Activated effector memory CD4-positive, alpha-beta T cell treated with anti-CD3 and anti-CD28 coated beads, Interleukin-2, amount 50 U/mL, for 16 hours (primary cell): ENCODE data around the gene GNPTAB.
A peak's percentile ranks its signal among the peaks of the same experiment; 100 is the strongest.

ENCODE experiments used
- DNase-seq: peaks from one replicate; pipeline ENCODE4 v3.0.0-alpha.2; 2020

The GNPTAB gene

DNA sequence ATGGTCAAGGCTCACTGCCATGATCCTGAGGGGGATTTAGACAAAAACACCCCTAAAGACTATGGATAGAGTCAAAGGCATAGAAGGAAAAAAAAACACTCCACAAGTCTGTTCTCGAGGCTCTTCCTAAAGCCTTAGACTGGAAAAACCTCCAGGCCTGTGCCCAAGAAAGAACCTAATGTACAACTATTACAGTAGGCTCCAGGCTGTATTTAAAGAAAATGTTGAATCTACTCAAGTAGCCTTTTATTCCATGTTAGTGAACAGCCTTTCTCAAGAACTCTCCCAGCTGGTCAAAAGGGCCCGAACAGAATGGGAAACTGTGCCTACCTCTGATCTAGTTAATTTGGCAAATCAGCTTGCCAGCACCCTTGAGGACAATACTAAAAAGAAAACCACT, 28.3 kb downstream of the GNPTAB start:
- DNase-seq, result no peak

DNA sequence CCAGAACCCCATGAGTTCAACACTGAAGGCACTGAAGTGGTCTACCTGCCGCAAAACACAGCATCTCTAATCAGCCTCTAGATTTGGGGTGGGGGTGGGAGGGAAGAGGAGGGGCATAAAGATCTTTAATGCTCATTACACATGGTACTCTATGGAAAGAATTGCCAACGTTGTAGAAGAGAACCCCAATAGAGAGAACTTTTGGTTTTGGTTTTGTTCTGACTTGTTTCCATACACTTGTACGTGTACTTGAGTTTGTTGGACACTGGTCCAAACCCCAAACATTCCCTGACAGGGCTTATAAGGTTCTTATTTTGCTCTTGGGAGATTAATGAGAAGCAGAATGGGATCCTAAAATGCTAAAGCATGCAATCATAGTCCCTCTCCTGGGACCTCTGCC, 31.0 kb downstream of the GNPTAB start:
- DNase-seq, result no peak

- DNase-seq, result no peak
These were observed 35.0 kb downstream of the GNPTAB start for GRCh38 chr12:101795786-101796185.

GRCh38 chr12:101795013-101795412, 35.7 kb downstream of the GNPTAB start:
- DNase-seq, result no peak

DNA sequence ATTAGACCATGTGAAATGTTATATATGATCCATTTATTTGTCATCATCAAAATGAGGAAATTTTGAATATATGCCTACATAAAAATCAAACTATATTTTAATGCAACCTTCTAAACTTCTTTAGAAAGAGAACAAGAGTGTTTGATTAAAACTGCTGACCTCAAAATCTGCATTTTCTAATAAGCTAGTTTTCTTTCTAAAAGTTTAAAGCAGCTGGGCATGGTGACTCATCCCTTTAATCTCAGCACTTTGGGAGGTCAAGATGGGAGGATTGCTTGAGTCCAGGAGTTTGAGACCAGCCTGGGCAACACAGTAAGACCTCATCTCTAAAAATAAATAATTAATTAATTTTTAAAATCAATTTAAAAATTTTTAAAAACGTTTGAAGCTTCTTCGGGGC, 36.2 kb downstream of the GNPTAB start:
- no peak for DNase-seq

- DNase-seq, result no peak
These were observed 37.4 kb downstream of the GNPTAB start for GRCh38 chr12:101793401-101793800.

DNA sequence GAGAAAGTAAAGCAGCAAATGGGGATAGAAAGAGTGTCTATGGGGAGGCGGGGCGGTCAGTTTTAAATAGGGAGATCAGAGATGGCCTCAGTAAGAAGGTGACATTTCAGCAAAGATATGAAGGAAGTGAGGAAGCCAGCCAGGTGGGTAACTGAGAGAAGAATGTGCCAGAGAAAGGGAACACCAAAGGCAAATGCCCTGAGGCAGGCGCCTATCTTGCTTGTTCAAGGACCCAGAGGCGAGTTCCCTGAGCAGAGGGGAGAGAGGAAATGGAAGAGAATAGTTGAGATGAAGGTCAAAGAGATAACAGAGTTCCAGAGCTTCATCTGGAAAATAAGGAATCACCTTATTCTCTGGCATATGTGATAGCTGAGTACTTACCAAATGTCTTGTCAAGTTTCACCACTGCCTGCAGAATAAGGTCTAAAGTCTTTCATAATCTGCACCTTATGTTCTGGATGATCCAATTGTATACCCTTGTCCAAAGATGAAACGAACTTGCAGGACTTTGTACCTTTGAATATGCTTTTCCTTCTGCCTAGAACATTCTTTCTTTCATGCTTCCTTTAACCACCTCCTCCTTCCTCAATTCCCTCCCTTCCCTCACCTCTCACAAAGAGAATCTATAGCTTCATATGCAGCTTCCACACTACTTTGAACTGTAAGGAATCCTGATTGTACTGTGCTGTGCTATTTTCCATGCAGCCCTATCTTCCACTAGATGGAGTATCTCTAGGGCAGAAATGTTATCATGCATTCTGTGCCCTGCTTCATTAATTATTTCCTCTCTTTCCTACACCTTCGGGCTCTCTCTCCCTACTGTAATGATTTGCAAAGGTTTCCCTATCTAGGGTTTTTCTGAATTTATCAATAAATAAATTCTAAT, 38.5 kb downstream of the GNPTAB start:
- no peak for DNase-seq

DNA sequence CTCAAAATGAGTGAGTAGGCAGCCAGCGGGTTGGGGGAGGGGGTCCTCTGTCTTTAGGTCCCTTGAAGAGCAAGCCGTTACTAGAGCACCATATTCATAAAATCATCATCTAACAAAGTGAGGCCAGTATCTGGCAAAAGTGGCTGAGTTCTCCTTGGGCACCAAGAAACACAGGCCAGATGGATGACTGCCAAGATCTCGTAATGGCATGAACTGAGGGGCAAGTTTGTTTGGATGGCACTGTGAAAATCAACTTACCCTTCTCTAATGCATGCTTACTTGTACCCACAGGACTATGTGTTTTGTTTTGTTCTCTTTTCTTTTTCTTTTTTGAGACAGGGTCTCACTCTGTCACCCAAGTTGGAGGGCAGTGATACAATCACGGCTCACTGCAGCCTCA, 41.6 kb downstream of the GNPTAB start:
- DNase-seq, result no peak

GRCh38 chr12:101785671-101786070, 45.1 kb downstream of the GNPTAB start:
- no peak for DNase-seq

DNA sequence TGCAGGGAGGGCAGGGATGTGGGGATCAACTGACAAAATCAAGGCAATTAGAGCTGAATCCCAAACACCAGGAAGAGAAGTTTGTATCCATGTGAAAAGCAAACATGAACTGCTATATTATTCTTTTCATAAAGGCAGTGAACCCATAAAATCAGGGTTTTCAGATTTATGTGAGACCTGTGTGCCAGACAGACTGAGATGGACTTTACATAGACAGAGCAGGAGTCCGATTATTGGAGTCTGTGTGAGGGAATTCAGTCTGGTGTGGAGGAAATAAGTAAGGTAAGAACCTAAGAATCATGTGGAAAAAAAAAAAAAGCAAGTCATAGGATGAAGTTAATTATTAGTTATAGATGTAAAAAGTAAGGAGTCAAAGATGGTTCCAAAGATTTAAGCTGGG, 46.4 kb downstream of the GNPTAB start:
- no peak for DNase-seq

GRCh38 chr12:101783838-101784237, 46.9 kb downstream of the GNPTAB start:
- DNase-seq, result no peak

GRCh38 chr12:101783150-101783549, 47.6 kb downstream of the GNPTAB start:
- no peak for DNase-seq

- no peak for DNase-seq
These were observed 48.5 kb downstream of the GNPTAB start for GRCh38 chr12:101782273-101782731.

GRCh38 chr12:101781834-101782233, 48.9 kb downstream of the GNPTAB start:
- no peak for DNase-seq

DNA sequence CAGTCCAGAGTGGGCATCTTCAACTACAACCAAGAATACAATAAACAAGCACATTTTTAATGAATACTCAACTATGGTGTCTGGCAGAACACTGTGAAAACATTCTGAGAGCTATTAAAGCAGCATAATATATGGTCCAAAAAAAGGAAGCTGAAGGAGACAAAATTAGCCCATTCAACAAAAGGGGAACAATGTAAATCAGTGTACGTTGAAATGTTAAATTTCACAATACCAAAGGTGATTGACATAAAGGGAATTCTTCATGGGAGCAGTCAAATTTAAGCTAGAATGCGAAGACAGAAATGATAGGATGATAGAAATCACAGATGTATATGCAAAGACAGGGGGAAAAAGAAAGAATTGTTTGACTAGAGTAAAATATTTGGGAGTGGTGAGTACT, 50.2 kb downstream of the GNPTAB start:
- DNase-seq, result no peak

DNA sequence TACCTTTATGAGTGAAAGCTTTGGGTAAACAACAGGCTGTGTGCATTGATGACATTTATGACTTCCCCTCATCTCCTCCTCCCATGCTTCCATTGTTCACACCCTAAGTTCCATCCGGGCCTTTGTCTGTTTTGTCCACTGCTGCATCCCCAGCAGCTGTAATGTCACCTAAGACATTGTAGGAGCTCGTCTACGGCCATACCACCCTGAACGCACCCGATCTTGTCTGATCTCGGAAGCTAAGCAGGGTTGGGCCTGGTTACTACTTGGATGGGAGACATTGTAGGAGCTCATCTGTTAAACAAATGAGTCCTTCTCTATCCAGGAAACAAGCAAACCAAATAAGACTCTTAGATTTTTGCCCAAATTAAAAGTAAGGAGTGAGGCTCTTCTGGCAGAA, 51.1 kb downstream of the GNPTAB start:
- DNase-seq, result no peak

- no peak for DNase-seq
These were observed 51.6 kb downstream of the GNPTAB start for GRCh38 chr12:101779200-101779599.

GRCh38 chr12:101777978-101778377, 52.8 kb downstream of the GNPTAB start:
- no peak for DNase-seq

- no peak for DNase-seq
These were observed 53.3 kb downstream of the GNPTAB start for GRCh38 chr12:101777485-101777884.

- DNase-seq, result no peak
These were observed 54.9 kb downstream of the GNPTAB start for GRCh38 chr12:101775816-101776215.

DNA sequence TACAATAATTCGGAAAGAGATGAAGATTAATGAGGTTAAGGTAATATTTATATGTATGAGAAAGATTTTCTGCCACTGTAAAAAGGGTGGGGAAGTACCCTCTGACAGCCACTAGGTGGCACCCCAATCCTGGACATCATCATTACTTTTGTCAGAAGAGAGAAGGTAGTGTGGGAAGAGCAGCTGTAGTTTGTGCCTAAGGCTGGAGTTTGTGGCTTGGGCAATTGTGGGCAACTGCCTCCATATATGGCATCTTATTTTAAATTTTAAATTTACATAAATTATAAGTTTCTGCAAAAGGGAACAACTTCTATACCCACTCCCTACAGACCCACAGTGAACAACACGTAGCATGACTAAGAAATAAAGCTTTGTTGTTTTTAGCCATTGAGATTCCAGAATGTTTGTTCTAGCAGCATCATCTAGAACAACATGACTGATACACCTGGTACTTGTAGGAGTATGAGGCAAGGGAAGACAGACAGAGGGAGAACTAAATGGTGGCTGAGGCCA, 57.1 kb downstream of the GNPTAB start:
- peak; percentile 85 for DNase-seq

DNA sequence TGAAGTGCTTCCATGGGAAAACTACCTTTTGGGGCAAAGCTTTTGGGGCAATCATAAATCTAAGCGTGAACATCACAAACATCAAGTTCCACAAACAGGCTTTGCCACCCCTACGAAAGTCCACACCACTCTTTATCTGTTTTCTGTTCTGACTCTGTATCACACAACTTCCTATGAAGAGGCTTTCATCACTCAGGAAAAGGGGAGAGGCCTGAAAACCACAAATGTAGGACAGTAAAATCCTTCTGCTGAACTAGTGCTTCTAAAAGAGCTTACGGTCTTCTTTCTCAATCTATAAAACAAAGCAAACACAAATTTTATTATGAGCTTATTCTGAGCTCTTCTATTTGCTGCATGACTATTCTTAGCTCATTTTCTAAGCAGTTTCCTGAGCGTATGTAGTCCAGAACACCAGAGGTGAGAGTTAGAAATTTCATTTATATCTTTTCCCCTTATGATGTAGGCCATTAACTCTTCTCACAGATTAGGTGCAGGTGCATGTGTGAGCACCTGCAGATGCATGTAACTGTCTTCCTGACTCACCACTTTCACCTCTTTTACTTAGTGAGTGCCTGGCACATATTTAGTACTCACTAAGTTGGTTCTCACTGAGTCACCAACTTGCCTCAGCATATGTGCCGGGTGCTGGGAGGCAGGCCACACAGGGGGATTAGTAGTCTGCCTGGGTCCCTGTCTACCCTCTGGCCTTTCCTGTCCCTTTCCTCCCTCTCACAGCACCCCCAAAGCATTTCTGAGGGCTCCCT, 58.6 kb downstream of the GNPTAB start:
- no peak for DNase-seq

DNA sequence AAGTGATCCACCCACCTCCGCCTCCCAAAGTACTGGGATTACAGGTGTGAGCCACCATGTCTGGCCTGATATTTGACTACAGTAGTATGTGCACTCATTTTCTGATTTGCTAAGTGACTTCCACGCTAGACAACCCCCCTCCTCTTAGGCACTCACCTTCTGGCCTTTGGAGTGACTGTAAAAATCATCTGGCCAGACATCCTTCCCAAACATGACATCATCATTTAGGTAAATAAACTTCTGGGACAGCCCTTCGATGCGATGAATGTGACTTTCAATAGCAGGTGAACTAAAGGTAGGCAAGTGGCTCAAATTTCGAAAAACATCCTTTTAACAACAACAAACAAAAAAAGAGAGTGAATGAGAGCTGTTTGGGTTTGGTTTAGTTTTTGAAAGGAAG, 60.9 kb downstream of the GNPTAB start:
- DNase-seq, result no peak

GRCh38 chr12:101768781-101769180, 62.0 kb downstream of the GNPTAB start:
- DNase-seq, result no peak
